GM19438 (cell line): Measurements from ENCODE around the gene SLC6A17.

ENCODE experiments used
- ATAC-seq: cut with Tn5 transposase; IDR thresholded peaks from one replicate; pipeline ENCODE4 v1.9.1; 2021; ENCODE audit warnings: low read depth; ENCODE audit not compliant: unreplicated experiment

SLC6A17 gene

DNA sequence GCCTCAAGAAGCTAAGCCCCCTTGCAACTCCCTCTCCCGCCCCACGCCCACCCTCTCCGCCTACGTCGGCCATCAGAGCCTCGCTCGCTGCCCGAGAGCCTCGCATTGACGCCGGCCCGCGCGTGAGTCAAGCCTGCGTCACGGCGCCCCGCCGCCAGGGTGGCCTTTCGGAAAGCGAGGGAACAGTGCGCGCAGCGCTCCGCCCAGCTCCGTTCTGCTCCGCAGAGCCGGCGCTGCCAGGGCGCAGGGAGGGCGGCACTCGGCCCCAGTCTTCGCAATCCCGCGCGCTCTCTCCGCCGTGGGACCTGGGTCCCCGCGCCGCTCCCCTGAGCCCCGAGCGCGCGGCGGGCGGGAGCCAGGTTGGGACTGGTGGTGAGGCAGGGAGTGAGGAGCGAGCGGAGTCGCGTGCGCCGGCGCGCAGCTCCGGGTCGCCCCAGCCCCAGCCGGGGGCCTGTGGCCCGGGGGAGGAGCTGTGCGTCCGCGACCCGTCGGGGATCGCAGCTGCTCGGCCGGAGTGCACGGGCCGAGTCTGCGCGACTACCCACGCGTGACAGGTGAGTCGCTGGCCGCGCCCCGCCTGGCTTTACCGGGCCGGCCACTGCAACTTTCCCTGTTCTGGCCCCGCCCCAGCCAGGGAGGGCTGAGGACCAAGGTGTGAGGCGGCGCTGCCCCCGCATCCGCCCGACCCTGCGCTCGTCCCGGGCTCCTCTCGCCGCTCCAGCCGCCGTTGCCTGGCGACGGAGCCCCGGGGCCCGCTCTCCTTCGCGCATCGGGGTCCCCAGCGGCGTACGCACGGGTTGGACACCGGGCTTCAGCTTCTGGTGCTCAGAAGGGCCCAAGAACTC lies at the start of gene SLC6A17:
Gene SLC6A17, plus strand, starts transcription at position 165 of the 845 bp plus-strand sequence. CDS start 16,436 bp downstream, outside the sequence.
- ATAC-seq = no peak

DNA sequence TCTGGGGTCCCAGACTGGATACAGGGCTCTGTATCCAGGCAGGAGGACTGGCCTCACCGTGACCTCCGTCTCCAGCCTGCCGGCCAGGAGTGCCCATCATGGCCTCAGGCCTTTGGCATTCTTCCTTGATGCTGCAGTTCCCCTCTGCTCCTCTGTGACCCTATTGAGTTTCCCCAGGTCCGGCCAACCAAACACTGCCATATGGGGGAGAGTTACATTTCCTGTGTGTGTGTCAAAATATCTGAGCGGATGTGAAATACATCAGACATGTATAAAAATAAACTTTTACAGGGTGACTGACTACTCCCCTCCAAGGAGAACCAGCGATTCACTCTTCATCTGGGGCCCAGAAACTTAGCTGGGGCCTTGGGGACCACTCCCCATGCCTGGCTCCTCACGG lies 48.2 kb upstream of the SLC6A17 start:
- ATAC-seq = no peak

DNA sequence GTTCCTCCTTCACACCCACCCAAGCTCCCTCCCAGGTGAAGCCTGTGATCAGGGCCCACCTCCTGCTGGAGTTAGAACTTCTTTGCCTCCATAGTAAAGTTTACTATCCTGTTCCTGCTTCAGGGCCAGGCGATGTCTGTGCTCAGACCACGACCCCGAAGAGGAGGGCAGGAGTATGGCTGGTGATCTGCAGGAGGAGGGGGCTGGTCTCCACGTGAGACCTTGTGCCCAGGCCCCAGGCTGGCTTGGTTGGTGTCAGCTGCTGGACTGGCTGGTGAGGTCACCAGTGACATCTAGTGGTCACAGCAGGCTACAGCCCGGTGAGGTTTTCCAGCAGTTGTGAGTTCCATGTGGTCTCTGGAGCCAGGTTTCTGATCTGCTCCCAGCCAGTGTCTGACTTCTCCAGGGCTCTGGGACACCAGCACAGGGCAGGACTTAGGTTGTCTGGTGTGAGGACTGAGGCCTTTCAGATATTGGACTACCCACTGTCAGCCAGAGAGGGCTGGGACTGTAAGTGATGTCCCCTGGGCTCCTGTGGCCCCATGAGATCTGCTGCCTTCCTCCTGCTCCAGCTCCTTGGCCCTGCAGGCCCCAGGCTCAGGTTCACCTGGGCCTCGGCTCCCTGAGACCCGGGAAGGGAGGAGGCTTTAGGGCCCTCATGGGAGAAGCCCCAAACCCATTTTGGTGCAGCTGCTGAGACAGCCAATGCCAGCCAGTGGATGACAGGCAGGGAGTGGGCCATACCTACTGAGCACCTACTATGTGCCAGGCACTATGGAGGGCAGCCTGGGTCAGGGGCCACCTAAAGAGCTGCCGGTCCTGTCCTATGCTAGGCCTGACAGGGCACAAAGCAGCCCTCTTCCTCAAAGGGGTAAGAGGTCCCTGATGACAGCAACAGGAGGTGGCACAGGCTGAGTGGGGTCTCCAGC lies 44.0 kb upstream of the SLC6A17 start:
- no peak for ATAC-seq

DNA sequence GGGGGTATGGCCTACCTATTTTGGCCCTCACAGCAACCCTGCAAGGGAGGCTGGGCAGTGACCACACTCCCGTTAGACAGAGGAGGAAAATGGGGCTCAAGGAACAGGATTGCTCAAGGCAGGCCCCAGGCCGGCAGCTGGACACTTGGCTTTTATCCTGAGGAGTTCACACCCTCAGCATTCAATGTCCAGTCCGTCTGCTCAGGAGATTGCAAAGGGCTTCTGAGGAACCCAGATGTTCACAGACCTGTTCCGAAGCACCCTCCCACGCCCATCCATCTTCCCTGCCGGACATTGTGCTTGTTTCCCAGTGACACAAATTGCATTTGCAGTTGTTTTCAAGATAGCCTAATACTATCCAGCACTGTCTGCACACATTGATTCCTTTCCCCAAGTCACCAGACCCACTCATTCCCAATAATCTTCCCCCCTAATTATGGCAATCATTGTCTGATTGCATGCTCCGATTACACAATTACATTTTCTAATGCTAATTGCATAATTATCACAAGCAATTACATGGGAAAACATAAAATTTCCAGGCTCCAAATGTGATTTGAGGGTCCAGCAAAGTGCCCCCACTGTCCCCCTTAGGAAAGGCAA lies 42.3 kb upstream of the SLC6A17 start:
- no peak for ATAC-seq

DNA sequence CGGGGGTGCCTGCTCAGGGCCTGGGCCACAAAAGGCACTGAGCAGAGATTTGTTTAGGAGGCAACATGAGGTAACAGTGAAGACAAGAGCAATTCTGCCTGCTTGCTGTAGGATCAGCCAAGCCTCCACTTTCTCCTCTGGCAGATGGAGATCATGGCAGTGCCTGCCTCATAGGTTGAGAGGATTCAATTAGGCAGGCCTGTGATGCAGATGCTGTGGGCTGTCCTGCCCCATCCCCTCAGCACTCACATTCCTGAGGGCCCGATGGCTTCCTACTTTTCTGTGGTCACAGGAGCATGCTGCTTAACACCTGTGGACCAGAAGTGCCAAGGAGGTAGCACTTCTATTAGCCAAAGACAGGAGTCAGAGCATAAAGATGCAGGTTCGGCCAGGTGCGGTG lies 39.2 kb upstream of the SLC6A17 start:
- ATAC-seq = no peak

DNA sequence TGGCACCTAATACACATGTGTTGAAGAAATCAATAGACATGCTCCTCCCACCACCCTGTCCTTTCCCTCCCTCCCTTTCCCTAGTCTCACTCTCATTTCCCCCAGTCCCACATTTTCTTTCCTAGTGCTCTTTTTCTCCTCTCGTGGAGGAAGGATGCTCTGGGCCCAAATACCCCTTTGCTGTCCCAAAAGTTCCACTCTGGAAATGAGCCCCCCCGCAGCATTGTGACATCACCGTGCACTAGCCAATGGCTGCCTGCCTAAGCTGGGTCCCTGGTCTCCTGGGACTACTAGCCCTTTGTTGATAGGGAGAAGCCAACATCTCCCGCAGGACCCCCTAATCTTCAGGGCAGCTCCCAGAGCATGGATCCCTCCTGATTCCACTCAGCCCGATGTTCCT lies 38.2 kb upstream of the SLC6A17 start, which contains the start of gene UBL4B:
Gene UBL4B, plus strand, starts transcription at position 301 of the 400 bp plus-strand sequence. Its CDS starts 92 bp downstream, at position 393.
- ATAC-seq = no peak

DNA sequence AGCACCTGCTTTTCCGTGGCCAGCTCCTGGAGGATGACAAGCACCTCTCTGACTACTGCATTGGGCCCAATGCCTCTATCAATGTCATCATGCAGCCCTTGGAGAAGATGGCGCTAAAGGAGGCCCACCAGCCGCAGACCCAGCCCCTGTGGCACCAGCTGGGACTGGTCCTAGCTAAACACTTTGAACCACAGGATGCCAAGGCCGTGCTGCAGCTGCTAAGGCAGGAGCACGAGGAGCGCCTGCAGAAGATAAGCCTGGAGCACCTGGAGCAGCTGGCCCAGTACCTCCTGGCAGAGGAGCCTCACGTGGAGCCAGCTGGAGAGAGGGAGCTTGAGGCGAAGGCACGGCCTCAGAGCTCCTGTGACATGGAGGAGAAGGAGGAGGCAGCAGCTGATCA lies 37.6 kb upstream of the SLC6A17 start:
- ATAC-seq = no peak

DNA sequence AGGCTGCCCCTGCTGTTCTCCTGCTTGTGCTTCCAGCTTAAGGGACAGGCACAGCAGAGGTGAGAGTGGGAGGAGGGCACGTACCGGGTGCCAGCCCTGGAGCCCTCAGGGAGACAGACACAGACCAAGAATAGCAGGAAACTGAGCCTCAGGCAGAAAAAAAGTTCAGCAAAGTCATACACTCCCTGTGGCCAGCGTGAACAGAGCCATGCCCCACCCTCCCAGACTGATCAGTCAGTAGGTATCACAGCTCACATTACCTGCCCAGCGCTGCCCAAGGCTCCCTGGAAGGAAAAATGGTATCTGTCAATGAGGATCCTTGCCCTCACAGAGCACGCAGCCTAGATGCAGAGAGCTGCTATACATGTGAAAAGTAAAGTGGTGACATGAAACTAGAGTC lies 36.7 kb upstream of the SLC6A17 start:
- ATAC-seq = no peak

DNA sequence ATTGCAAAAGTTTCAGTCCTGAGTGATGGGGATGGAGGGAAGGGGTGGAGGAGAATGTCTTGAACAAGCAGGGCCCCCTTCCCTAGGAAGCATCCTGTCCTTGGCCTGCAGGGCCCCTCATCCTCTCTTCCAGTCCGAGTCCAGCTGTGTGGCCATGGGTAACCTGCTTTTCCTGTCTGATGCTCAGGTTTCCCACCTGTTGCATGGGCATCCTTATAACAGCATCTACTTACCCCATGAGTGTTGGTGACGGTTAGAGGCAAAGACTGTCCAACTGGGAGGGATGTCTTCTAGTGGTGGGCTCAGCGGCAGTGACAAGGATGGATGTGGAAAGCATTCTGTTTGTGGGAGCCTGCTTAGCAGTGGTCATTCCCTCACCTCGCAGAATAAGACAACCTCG lies 36.1 kb upstream of the SLC6A17 start:
- no peak for ATAC-seq

DNA sequence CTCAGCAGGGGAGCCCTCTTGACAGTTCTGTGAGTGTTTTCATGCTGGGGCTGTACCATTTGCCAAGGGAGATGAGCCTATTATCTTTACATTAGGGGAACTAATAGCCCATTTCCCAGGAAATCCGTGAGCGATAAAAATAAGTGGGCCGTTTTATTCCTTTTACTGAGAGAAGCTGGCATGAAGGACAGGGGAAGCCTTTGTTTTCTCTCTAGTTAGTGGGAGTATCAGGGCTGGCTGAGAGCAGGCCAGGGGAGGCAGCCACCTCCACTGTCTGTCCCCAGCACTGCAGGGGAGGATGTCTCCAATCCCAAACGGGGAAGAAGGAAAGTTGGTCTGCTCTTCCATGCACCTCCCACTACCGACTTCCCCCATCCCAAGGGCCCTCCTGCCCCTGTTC lies 35.5 kb upstream of the SLC6A17 start:
- no peak for ATAC-seq

DNA sequence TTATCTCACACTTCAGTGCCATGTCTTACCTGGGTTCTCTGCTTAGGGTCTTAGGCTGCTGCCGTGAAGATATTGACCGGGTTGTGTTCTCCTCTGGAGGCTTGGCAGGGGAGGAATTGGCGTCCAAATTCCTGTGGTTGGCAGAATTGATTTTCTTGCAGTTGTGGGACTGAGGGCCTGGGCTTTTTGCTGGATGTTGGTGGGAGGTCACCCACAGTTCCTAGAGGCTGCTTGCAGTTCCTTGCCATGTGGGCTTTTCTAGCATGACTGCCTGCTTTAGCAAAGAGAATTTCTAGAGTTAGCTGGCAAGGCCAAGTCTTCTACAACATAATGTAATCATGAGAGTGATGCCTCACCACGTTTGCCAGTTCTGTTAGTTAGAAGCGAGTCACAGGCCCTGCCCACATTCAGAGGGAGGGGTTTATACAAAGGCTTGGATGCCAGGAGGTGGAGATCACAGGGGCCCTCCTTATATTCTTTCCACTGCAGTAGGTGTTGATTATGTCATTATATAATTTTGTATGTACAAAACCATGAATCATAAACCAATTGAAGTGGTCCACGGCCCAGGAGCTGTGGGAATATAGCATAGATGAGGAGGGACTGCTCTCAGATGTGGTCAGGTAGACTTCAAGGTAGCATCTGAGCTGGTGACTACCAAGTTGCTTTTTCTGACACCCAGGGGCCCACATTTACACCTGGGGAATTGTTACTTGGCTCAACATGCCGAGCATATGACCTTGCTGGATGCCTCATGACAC lies 31.5 kb upstream of the SLC6A17 start:
- ATAC-seq = no peak

DNA sequence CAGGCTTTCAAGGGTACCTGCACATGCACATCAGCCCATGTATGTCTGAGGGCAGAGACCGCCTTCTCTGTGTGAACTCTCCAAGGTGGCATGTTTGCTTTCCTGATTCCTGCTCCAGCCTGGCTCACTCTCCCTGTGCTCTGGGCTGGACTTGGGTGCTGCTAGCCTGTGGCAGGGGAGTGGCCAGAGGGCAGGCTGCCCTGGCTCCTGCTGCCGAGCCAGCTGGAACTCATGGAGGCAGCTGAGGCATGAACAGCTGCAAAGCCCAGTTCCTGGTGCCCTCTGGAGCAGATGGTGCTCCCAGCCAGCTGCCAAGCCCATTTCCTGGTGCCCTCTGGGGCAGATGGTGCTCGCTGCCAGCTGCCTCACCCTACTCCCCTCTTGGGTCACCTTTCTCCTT lies 30.5 kb upstream of the SLC6A17 start:
- no peak for ATAC-seq

DNA sequence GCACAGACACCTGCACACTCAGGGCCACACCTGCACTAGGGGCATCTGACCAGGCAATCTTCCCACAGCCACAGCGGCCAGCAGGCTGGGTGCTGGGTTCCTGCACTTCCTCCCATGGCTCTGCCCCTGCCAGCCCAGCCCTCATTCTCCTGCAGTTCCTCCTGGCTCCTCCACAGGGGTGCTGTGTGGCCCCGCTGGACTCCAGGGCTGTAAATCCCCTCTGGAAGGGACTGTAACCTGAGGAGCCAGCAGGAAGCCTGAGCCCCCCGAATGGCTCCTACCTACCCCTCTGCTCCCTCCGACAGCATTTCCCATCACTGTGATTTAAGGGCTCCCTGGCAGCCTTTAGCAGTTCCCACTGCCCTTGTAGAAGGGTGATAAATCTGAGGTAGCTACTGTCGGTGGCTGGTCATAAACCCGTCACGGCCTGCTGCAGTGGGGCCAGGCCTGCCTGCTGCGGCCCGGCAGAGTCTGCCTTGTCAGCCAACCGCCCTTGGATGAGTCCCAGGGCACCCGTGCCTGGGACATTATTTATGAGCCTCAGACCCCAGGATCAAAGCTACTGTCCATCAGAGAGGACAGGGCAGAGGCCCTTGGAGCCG lies 29.2 kb upstream of the SLC6A17 start:
- no peak for ATAC-seq

DNA sequence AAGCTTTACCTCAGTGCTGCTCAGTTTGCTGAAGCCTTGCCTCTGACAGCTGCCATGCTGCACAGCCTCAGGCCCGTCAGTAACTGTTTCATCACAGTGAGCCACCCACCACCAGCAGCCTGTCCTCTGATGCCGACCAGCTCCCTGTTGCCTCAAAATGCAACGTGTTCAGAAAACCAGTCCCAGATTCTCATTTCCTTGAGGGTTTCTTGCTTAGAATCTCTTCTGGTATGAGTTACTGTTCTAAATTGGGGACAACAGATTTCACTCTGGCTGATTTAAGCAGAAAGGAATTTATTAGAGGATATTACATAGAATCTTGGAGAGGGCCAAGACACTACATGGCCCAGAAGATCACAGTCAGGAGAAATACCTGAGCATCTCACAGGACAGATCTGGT lies 27.1 kb upstream of the SLC6A17 start:
- ATAC-seq = no peak

DNA sequence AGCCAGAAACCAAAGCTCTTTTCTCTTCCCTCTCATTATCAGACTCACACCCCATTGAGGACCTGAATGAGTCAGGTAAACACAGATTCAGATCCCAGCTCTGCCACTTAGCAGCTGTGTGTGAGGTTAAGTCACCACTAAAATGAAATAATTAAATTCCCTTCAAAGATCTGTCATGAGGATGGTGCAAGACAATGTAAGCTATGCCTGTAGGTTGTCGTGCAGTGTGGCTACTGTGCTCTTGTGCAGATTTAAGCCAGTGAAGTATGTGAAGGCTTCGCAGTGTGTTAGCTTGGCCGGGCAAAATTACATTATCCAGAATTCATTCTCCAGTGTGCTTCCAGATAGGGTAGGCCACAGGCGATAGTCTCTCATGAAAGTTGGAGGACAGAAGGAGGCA lies 24.5 kb upstream of the SLC6A17 start:
- no peak for ATAC-seq

DNA sequence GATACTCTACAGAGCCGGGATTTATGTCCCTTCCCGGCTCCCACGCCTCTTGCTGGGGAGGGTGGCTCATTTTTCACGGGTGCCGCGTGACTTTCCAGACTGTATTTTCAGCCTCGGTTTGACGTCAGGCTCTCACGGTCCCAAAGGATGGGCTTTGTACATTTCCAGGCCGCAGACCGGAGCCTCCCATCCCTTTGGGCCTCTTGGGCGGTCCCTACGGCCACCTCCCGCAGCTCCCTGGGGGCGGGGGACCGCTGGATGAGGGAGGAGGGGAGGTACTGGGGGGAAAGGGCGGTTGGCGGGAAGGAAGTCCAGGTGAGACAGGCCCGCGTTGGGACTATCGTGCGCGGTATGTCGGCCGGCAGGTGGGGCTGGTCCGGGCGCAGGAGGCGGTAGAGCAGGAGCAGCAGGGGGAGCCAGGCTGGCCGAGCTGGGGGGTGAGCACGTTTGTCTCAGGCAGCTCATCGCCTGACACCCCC lies 20.1 kb upstream of the SLC6A17 start:
- ATAC-seq = no peak

DNA sequence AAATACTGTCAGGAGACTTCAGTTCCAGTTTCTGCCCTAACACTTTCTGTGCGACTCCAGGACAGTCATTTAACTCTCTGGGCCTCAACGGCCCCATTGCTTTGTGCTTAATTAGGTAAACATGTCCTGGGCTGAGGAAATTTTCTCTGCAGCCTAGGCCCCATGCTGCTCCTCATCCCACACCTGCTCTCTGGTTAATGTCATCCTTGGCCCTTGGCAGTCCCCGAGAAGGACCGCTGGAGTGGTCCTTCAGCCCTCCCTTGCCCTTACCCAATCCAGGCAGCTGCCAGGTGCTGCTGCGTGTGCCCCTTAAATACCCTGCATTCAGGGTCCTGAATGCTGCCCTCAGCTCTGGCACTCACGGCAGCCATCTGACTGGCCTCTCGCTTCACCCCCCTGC lies 19.3 kb upstream of the SLC6A17 start:
- no peak for ATAC-seq

DNA sequence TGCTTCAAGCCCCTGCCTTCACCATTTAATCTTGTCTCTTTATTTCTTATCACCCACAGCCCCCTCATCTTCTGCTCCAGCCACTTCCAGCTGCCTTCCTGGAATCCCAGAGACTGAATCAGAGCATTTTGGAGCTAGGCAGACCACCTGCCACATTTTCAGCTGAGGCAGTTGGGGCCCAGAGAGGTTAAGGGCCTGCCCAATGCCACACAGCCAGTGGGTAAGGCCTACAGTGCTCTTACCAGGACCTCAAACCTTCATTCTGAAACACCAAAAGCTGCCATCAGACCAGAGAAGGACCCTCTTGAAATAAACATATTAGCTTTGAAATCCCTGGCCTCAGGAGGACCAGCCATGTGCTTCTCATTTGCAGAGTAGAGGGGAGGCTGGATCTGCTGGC lies 17.6 kb upstream of the SLC6A17 start:
- no peak for ATAC-seq

DNA sequence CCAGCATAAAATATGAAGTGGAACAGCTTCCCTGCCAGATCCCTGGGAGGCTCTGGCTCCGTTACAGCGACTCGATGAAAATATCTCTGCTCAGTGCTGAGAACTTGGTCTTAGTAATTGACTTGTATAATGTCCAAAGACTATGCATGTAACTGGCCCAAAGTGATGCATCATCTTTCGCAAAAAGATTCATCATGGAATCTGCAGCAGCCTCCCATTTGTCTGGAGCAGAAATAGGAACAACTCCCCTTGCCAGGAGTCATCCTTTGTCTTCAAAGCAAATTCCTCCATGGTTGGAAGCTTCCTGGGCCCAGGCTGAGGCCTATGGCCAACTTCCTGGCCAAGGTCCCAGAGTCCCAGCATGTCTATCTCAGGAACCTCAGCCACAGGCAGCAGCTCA lies 16.9 kb upstream of the SLC6A17 start:
- no peak for ATAC-seq
